Spleen (tissue), 7 donors: Measurements from ENCODE around the gene C1orf35.

Experiments
- CTCF ChIP-seq, 11 experiments: fragments of 200-600 bp in 7 of 11; fragments of 450-650 bp in 4 of 11; sonication (generic) in 4 of 11; IDR thresholded peaks in 8 of 11; conservative IDR thresholded peaks in 3 of 11; 1 replicate in 7 of 11; 2 replicates in 4 of 11; pipeline versions ENCODE4 v1.4.0 to v1.8.0; 2016 to 2021; ENCODE audit warnings: antibody characterized with exemption in 11 of 11, inconsistent platforms in 4 of 11, mild to moderate bottlenecking in 1 of 11
- POLR2AphosphoS5 ChIP-seq, 3 donors: sonication (generic); formaldehyde crosslinking; IDR thresholded peaks; one replicate each; pipeline ENCODE4 v1.5.1; 2017; ENCODE audit warnings: antibody characterized with exemption in 3 of 3
- donor health status: DM: no; HTN: no; CAD: no; lungs with moderate emphysema.
- donor health status: DM: no; HTN: no; CAD: no.
- donor health status: DM: no; HTN: no; CAD: no.

GRCh38 chr1:228075801-228076271 lies 27.3 kb downstream of the C1orf35 start:
- TF ChIP-seq CTCF (IDR thresholded peaks at IDR 0.05 in 8 of 11, conservative IDR thresholded peaks at IDR 0.05 in 3 of 11) = no peak
- no peak for TF ChIP-seq POLR2AphosphoS5 (IDR thresholded peaks at IDR 0.05)
